GM19452 (cell line): ENCODE measurements around the gene HOXB7.

Experiments
- ATAC-seq: cut with Tn5 transposase; IDR thresholded peaks from one replicate; pipeline ENCODE4 v1.9.1; 2021; ENCODE audit not compliant: unreplicated experiment

HOXB7 gene

GRCh38 chr17:48596000-48596734, 14.7 kb downstream of the HOXB7 start:
- no peak for ATAC-seq

- ATAC-seq = no peak
These were observed 15.4 kb downstream of the HOXB7 start for GRCh38 chr17:48595278-48595999.

DNA sequence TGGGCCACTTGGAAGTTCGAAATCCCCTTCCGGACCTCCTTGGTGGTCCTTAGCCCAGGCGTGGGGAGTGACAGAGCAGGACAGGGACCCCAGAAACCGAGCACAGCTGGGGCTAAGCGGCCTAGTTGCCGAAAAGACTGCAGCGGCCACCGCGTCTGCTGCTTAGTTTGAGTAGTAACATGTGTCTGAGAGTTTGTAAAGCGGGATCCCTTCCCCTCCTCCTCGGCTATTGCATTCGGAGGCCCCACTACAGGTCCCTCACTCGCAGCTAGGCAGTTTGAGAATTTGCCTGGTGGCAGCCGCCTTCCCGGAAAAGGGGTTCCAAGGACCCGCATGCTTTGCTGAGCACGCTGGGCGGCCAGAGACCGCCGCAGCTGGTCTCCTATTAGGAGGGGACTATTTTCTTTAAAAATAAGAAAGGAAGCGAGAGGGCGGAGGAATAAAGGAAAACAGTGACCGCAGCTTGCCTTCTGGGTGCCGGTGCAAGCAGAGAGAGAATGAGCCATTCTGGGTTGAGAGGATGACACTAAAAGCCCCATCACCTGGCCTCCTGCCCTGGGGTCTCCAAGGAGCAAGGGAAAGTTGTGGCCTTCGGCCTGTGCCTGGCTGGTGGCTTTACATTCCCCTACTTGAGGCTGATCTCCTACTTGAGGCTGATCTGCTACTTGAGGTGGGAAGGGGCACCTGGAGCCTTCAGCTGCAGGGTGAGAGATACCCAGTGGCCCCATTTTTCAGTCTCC, 16.1 kb downstream of the HOXB7 start:
- no peak for ATAC-seq

- ATAC-seq = no peak
These were observed 16.8 kb downstream of the HOXB7 start for GRCh38 chr17:48593840-48594537.

DNA sequence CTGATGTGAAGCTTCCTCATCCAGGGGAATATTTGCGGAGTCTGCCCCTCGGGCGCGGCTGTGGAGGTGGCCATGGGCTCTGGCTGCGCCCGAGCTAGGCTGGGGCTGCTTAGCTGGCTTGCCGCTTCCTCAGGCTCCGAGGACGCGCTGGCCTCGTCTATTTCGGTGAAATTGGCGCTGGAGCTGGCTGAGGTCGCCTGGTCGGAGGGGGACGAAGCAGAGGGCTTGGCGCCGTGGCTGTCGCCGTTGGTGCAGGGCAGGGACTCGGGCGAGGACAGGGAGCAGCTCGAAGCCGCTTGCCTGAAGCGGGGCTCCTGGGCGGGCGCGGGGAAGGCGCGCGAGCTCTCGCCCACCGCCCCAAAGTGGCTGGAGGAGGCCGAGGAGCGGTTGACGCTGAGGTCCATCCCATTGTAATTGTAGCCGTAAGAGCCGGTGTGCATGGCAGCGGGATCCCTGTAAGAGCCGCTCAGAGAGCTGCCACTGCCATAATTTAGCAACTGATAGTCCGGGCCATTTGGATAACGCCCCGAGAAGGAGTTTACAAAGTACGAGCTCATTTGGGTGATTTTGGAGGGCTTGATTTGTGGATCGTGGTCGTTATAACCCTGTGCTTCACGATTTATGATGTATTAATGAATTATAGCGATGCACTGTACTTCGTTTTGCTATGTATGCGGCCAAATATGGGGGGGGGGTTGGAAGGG, 17.5 kb downstream of the HOXB7 start, which contains the start of gene HOXB5:
Gene HOXB5, minus strand, starts transcription at position 654 of the 704 bp plus-strand sequence. Its CDS starts 97 bp downstream, at position 557.
- ATAC-seq = no peak

DNA sequence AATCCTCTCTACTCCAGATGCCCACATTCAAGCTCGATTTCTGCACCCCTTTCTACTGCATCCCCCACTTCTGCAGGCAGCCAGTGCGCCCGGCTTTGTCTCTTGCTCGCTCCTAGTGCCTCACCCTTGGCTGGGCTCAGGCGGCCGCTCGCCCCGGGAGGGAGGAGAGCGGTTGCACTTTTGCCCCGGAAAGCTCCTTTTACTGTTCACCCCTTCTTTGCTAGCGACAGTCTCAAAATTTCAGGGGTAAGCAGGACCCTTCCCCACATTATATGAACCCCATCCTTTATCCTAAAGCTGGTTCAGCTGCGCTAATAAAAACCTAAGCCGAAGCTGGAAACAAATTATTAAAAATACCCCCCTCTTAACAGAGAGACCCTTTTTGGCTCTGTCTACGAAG, 18.2 kb downstream of the HOXB7 start:
- ATAC-seq = no peak

DNA sequence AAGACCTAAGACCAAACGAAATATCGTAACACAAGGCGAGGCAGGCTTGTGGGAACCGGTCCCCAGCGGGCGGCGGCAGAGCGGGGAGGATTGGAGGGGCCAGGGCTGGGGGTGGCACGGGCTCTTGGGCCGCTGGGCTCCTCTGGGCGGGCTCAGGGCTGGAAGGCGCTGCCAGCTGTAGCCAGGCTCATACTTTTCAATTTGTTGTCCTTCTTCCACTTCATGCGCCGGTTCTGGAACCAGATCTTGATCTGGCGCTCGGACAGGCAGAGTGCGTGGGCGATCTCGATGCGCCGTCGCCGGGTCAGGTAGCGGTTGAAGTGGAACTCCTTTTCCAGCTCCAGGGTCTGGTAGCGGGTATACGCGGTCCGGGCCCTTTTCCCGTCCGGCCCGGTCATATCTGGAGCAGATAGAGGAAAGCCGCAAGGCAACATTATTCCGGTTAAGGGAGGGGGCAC, 18.7 kb downstream of the HOXB7 start:
- ATAC-seq = no peak

GRCh38 chr17:48591255-48592056, 19.4 kb downstream of the HOXB7 start:
- ATAC-seq = no peak

DNA sequence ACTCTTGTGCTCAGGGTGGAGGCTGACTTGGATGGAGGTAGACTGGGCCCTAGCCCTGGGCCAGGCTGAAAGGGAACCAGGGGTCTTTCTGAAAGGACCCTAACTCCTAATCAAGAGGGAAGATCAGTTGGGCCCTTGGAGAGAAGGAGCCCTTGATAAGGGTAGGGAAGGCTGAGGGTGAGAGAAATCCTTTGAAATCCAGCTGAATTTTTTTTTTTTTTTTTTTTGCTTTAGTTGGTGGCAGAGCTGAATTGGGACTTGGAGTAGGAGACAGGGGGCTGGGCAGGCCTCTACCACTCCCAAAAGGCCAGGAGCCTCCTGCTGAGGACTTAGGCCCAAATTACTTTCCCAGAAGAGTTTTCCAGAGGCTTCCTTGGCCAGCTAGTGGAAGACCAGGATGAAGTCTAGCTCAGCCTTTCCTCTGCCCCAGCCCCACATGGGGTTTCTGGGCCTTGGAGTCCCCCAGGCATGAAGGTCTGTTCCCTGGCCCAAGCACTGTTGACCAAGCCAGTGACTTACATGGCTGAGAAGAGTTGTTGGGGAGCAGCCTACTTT, 20.1 kb downstream of the HOXB7 start:
- no peak for ATAC-seq

GRCh38 chr17:48589831-48590606, 20.8 kb downstream of the HOXB7 start, which contains the start of gene HOXB3:
Gene HOXB3, minus strand, starts transcription at chr17:48590241. Its CDS starts 37,767 bp downstream, at chr17:48552474.
- ATAC-seq = no peak

- ATAC-seq = no peak
These were observed 21.6 kb downstream of the HOXB7 start for GRCh38 chr17:48589060-48589830.

DNA sequence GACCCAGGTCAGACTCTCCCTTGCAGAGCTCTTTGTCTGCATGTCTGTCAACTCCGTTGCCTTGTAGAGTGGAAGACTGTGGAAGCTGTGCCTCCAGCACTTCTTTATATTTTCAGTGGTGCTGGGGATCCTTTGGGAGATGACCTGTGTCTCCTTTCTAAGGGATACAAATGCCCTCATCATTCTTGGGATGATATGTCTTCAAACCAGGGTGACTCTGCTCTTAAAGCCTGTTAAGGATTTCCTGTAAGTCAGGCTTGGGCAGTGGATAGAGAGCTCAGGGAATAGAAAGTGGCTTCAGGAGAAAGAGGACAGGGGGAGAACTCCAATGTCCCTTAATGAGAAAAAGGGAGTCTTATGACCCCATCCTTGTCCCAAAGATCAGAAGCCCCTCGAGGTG, 22.3 kb downstream of the HOXB7 start:
- no peak for ATAC-seq

DNA sequence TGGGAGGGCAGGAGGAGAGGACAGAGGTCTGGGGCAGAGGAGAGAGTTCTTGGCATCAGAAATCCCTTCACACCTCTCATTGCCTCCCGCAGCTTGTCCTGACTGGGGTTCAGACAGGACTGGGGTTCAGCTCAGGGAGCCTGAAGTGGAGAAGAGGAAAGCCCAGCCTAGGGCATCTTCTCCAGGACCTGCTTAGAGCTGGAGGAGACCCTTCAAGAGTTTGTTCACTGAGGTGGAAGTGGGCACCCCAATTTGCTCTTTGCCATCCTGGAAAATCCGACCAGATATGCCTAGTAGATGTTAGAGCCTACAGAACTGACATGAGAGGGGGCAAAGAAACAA, 22.8 kb downstream of the HOXB7 start:
- no peak for ATAC-seq

DNA sequence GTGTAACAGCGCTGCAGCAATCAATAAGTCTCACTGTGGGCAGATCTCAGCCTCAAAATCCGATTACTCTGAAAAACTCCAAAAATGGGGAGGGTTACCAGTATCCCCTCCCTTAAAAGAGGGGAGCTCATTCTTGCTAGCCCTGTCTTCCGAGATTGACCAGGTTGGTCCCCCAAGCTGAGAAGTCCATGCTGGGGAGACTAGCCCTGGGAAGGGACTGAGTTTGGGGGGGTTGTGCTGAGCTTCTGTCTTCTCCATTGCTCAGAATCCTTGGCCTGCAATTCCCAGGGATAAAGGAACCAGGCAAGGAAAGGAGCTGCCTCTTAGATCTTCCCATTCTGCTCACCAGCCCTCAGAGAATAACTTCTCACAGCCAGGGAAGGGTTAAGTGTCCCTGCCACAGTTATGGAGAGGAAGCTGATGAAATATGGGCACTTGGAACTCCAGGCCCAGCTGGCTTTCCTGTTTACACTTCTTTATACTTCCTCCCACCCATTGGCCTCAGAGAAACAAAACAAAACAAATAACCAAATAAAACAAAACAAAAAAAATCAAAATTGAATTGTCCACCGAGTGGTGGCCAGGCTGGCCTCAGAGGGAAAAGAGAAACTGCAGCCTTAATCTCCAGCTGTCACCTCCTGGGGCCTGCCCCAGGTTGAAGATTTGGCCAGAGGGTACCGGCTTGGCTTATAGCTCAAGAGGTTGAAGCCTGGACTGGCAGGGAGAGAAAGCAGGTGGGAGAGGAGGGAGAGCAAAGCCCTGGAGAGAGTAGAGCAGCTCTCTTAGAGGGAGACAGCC, 23.3 kb downstream of the HOXB7 start:
- ATAC-seq = no peak

- ATAC-seq = no peak
These were observed 24.2 kb downstream of the HOXB7 start for GRCh38 chr17:48586355-48587258.

GRCh38 chr17:48584223-48584741, 26.5 kb downstream of the HOXB7 start:
- no peak for ATAC-seq
